Aortic smooth muscle cell (primary cell): ENCODE data around the gene SOX30. TPM values are rescaled to one million over a fixed set of nuclear protein-coding genes. Genes with fewer than 3 reads are reported as not detected.

Experiments used
- total RNA-seq: library from RNA; depleted of rRNA; stranded (reverse); fragments of >200 nt; gene quantifications from 2 replicates; pipeline ENCODE4 v1.2.3, GENCODE V29; 2014

Gene SOX30
- total RNA-seq, result not detected in 2 replicates

GRCh38 chr5:157652377-157652692, at the start of gene SOX30:
TSS of gene SOX30 (minus strand) at chr5:157652438. CDS start at chr5:157652078, 360 bp downstream.

GRCh38 chr5:157670662-157671591, 18.7 kb upstream of the SOX30 start, which contains the start of gene C5orf52:
TSS of gene C5orf52 (plus strand) at chr5:157671533. CDS start at chr5:157671615, 82 bp downstream.

Other genes with a start within 250 kb of the SOX30 start
- gene NIPAL4, start 192.2 kb downstream of the SOX30 start, total RNA-seq, result not detected in 2 replicates
- 6.5 and 6.8 TPM in 2 replicates for gene ADAM19, start 76.7 kb downstream of the SOX30 start, total RNA-seq
- gene C5orf52, start 19.1 kb upstream of the SOX30 start, total RNA-seq, result not detected in 2 replicates
- gene THG1L, start 79.0 kb upstream of the SOX30 start, total RNA-seq, result 20.7 and 24.0 TPM in 2 replicates
- gene LSM11, start 91.3 kb upstream of the SOX30 start, total RNA-seq, result 2.2 and 3.2 TPM in 2 replicates
- 89.2 and 109 TPM in 2 replicates for gene CLINT1, start 206.7 kb upstream of the SOX30 start, total RNA-seq